Fibroblast of pulmonary artery (primary cell): ENCODE data around the gene CCT5.
"Not testable (repeated sequence)": the region's sequence is repeated elsewhere in the genome, so short reads cannot be mapped to it uniquely, and the experiment has no call there.

Experiments
- DNase-seq: peaks from one replicate; pipeline ENCODE4 v3.0.0-alpha.2; 2010; ENCODE audit warnings: low read depth
- H3K4me3 ChIP-seq: replicated peaks from 2 replicates; pipeline ENCODE4 v1.5.1; 2011; ENCODE audit warnings: low read depth, mild to moderate bottlenecking, control low read depth, low read length, moderate library complexity
- CTCF ChIP-seq: IDR thresholded peaks from 2 replicates; pipeline ENCODE4 v1.5.1; 2011; ENCODE audit warnings: mild to moderate bottlenecking, control low read depth, low read length, inconsistent platforms; ENCODE audit errors: missing control alignments

The CCT5 gene

GRCh38 chr5:10306806-10307205 is 56.7 kb downstream of the CCT5 start:
- H3K4me3 ChIP-seq: peak overlapping the region; percentile 64
- DNase-seq: no peak
- TF ChIP-seq CTCF: no peak

DNA sequence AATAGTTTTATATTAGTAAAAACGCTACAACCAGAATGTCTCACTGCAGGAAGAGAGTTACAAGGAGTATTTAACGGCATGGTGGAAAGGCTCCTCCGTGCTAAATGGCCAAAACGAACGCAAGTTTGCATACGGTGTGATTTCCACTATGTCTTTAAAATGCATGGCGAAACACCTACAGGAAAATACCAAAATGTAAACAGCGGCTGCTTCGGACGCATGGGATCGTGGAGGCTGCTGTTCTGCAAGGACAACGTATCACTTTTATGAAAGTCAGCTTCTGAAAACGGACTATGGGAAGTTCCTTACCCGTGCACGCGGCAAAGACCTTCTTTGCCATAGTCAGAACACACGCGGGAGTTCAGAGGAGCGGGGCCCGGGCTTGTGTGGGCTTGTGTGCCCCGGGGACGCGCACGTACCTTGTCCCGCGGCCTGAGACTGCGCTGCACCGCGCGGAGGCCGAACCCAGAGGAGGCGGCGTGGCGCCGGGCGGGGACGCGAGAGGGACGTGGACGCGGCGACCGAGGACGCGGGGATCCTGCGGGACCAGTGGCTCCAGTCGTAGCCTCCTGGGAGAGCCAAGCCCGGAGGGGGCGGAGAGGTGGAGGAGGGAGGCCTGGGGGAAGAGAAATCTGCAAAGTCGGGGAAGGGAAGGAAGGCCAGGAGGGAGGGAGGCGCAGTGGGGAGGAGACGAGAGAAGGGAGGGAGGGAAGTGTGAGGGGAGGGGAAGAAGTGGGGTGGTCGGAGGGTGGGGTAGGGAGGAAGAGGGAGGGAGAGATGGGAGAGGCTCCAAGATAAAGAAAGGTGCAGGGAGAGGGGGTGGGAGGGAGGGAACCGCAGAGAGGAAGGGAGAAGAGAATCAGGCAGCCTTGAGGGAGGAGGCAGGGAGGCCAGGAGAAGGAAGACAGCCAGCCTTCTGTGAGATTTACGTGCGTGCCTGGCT is 57.4 kb downstream of the CCT5 start, which contains the start of gene CMBL:
Gene CMBL, minus strand, starts transcription at position 697 of the 943 bp plus-strand sequence. CDS start 17,140 bp downstream, outside the sequence.
- DNase-seq: peak; percentile 62
- peak within 1 kb of the TSS; percentile 64 for H3K4me3 ChIP-seq
- no peak for TF ChIP-seq CTCF

- no peak overlapping the region for H3K4me3 ChIP-seq
- no peak for TF ChIP-seq CTCF
- DNase-seq: no peak
Measured at GRCh38 chr5:10308844-10309243, 58.8 kb downstream of the CCT5 start.

DNA sequence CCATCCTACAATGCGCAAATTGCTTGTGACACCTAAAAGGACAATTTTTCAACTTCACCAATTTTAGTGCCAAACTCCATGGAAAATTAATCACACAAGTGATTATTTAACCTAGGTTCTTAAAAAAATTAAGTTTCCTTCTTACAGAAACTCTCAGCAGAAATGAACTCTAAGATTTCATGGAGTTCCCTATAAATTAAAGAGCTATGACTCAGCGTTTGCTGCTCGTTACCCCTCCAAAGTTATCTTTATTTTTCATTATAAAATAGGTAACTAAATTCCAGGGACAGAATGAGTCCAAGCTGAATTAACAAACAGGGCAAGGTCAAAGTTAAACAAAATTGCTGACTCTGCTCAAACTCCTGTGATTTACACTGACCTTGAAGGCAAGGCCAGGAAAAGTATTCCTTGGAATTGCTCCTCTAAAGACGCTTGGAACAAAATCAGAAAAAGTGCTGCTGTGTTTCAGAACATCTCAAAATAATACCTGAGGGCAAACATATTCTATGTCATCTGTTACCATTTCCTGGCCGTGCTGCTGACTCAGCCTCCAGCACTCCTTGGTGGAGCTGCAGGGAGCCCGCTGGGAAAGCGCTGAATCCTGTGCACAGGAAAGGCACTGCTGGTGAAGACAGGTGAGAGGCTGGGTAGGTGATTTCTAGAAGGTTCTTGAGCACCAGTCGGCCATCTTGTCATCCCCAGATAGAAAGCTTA is 60.1 kb downstream of the CCT5 start:
- no peak overlapping the region for H3K4me3 ChIP-seq
- DNase-seq: peak; percentile 22
- TF ChIP-seq CTCF: no peak

DNA sequence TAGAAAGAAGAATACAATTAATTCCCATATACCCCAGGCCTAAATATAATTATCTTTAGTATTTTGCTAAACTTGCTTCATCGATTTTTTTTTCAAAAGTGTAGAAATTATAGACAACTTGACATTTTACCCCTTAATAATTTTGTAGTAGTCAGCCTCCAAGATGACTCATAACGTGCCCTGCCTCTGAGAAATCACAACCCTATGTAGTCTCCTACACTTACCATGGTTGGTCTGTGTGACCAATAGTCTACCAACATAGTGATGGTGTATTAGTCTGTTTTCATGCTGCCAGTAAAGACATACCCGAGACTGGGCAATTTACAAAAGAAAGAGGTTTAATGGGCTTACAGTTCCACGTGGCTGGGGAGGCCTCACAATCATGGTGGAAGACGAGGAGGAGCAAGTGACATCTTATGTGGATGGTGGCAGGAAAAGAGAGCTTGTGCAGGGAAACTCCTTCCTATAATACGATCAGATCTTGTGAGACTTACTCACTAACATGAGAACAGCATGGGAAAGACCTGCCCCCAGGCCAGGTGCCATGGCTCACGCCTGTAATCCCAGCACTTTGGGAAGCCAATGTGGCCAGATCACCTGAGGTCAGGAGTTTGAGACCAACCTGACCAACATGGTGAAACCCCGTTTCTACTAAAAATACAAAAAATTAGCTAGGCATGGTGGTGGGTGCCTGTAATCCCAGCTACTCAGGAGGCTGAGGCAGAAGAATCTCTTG is 60.9 kb downstream of the CCT5 start:
- DNase-seq, H3K4me3 ChIP-seq: not testable (repeated sequence)

DNA sequence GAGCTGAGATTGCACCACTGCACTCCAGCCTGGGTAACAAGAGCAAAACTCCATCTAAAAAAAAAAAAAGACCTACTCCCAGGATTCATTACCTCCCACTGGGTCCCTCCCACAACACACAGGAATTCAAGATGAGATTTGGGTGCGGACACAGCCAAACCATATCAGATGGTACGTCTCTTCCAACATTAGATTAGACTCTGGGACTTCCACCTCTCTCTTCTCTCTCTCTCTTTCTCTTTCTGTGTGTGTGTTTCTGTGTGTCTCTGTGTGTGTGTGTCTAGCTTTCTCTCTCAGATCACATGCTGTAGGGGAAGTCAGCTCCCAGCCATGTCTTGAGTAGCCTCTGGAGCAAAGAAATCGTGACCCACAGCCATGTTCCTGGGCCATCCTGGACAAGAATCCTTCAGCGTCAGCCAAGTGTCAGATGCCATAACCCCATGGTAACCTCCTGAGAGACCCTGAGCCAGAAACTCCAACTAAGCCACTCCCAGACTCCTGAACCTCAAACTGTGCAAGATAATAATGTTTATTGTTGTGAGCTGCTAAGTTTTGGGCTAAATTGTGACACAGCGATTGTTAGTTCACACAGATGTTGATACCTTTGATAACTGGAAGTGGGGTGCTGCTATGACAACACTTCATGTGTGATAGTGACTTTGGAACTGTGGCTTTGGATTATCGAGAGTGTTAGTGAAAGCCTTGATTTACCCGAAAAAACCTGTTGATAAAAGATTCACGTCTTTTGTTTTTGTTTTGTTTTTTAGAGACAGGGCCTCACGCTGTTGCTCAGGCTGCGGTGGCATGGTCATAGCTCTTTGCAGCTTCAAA is 61.7 kb downstream of the CCT5 start:
- DNase-seq: no peak
- no peak for TF ChIP-seq CTCF
- no peak overlapping the region for H3K4me3 ChIP-seq
